T-cell (primary cell): ENCODE measurements around the gene OR1S1. TPM values are rescaled to one million over a fixed set of nuclear protein-coding genes. Genes with fewer than 3 reads are reported as not detected.

Source experiments
- ATAC-seq, 4 experiments: fragments of 200-7000 bp in 3 of 4; fragments of 150-1000 bp in 1 of 4; cut with Tn5 transposase; replicated peaks in 1 of 4; 1 replicate in 3 of 4; 2 replicates in 1 of 4; pipeline ENCODE4 v1.10.0; 2021; ENCODE audit warnings: moderate library complexity in 3 of 4, mild to moderate bottlenecking in 2 of 4, moderate number of reproducible peaks in 1 of 4
- CTCF ChIA-PET, 2 donors: fragments of 300-600 bp; sonication (Branson Sonifier 250); formaldehyde crosslinking; loops; one replicate each; lab custom pipeline; 2022; ENCODE audit warnings: antibody characterized with exemption in 2 of 2; lab: Charles Lee
- POLR2A ChIA-PET, 2 donors: fragments of 300-600 bp; sonication (Branson Sonifier 250); formaldehyde crosslinking; loops; one replicate each; lab custom pipeline; 2022; ENCODE audit warnings: antibody characterized with exemption in 2 of 2; lab: Charles Lee
- DNase-seq, 35 experiments: peaks; one replicate each; pipeline versions ENCODE4 v3.0.0 to v3.0.0-alpha.2; 2013 to 2023
- H3K27ac ChIP-seq: one replicate; pipeline ENCODE4 v1.5.1; 2013; ENCODE audit warnings: low read length
- H3K27me3 ChIP-seq, 2 experiments: replicated peaks in 1 of 2; 1 replicate in 1 of 2; 2 replicates in 1 of 2; pipeline versions ENCODE4 v1.6.1 to v1.7.0; 2013; ENCODE audit warnings: low read length in 1 of 2, mixed read lengths in 1 of 2; ENCODE audit not compliant: control insufficient read depth in 2 of 2, insufficient read depth in 2 of 2; ENCODE audit errors: extremely low read depth in 1 of 2
- H3K36me3 ChIP-seq, 2 donors: 1 replicate in 1 of 2; 2 replicates in 1 of 2; pipeline versions ENCODE4 v1.6.1 to v1.7.0; 2013; ENCODE audit warnings: low read length in 1 of 2; ENCODE audit not compliant: control insufficient read depth in 2 of 2, insufficient read depth in 1 of 2; ENCODE audit errors: extremely low read depth in 1 of 2
- H3K4me1 ChIP-seq, 2 experiments: 1 replicate in 1 of 2; 2 replicates in 1 of 2; pipeline versions ENCODE4 v1.6.1 to v1.7.0; 2013; ENCODE audit warnings: low read length in 2 of 2, mixed read lengths in 1 of 2; ENCODE audit not compliant: insufficient read depth in 2 of 2, control insufficient read depth in 1 of 2; ENCODE audit errors: extremely low read depth in 1 of 2
- H3K4me3 ChIP-seq, 2 donors: 1 replicate in 1 of 2; 2 replicates in 1 of 2; pipeline versions ENCODE4 v1.5.1 to v1.7.0; 2013; ENCODE audit warnings: mild to moderate bottlenecking in 2 of 2, low read length in 1 of 2, moderate library complexity in 1 of 2; ENCODE audit not compliant: control insufficient read depth in 1 of 2; ENCODE audit errors: extremely low read depth in 1 of 2
- H3K9me3 ChIP-seq: 2 replicates; pipeline ENCODE4 v1.7.0; 2013
- H3K27ac Mint-ChIP-seq, 2 donors: one replicate each; pipeline ENCODE4 v1.8.0; 2020 to 2021; ENCODE audit warnings: mild to moderate bottlenecking in 2 of 2, mixed read lengths in 2 of 2
- H3K27me3 Mint-ChIP-seq, 2 donors: one replicate each; pipeline ENCODE4 v1.8.0; 2021 to 2022; ENCODE audit warnings: mixed read lengths in 2 of 2
- H3K36me3 Mint-ChIP-seq: one replicate; pipeline ENCODE4 v1.8.0; 2021; ENCODE audit warnings: mixed read lengths
- H3K4me1 Mint-ChIP-seq, 3 donors: one replicate each; pipeline ENCODE4 v1.8.0; 2020 to 2022; ENCODE audit warnings: mixed read lengths in 3 of 3, mild to moderate bottlenecking in 1 of 3
- H3K4me3 Mint-ChIP-seq, 3 donors: one replicate each; pipeline ENCODE4 v1.8.0; 2020 to 2022; ENCODE audit warnings: mild to moderate bottlenecking in 3 of 3, mixed read lengths in 3 of 3, moderate library complexity in 3 of 3
- H3K9me3 Mint-ChIP-seq, 3 donors: one replicate each; pipeline ENCODE4 v1.8.0; 2020 to 2022; ENCODE audit warnings: mixed read lengths in 3 of 3
- WGBS: methylation state at CpG from one replicate; pipeline ENCODE4 v1.1.5; 2013; ENCODE audit warnings: missing lambda C conversion rate; ENCODE audit not compliant: insufficient coverage; 5-methylcytosine and 5-hydroxymethylcytosine counted together
- total RNA-seq, 35 experiments: library from RNA in 6 of 35; stranded (reverse) in 6 of 35; fragments of 120-200 nt in 1 of 35; gene quantifications; one replicate each; pipeline versions ENCODE4 v1.2.1 to v1.2.4 and lab custom pipeline; 2013 to 2026

OR1S1 gene
- total RNA-seq, 5 donors from 2014 or later (not counting 1 experiment from before 2014, with no cell fraction given), result not detected

DNA sequence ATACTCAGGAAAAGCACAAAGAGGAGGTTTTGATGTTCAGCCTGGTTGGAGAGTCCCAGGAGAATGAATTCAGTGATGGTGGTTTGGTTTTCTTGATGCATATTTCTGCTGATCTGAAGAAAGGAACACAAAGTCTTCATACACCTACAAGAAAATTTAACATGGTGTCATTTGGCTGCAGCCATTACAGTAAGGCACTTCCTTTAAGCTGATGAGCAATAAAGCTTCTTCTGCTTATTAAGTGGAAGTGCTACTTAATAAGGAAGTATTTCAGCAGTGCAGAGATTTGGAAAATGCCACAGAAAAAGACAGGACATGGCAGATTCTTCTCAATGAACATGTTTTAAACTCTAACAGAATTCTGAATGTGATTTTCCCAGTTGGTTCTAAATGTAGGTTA lies 8.5 kb upstream of the OR1S1 start, which contains the start of gene OR1S2:
TSS of gene OR1S2 (minus strand) at position 101 of the 400 bp plus-strand sequence. CDS start at position 101, 0 bp downstream.
- H3K36me3 ChIP-seq, result no peaks in the 10 kb centered on the region

GRCh38 chr11:58216476-58216875 lies 4.0 kb downstream of the OR1S1 start:
- DNase-seq (no peak), ATAC-seq (no peak)
- Histone ChIP-seq H3K27ac (no peak overlapping the region), H3K4me1 (no peaks in the 10 kb centered on the region), H3K4me3 (no peak overlapping the region), H3K27me3 (no peaks in the 10 kb centered on the region), H3K36me3 (no peaks in the 10 kb centered on the region), H3K9me3 (no peaks in the 10 kb centered on the region)
- ChIA-PET CTCF (no interaction called here), POLR2A (no interaction called here)
- H3K27me3 Mint-ChIP-seq, result peaks cover 6 to 20% of the 10 kb centered on the region in 2 donors
- no peaks in the 10 kb centered on the region for H3K4me1 Mint-ChIP-seq
- no peak overlapping the region for H3K4me3 Mint-ChIP-seq
- H3K9me3 Mint-ChIP-seq, result no peaks in the 10 kb centered on the region
- no peak overlapping the region for H3K27ac Mint-ChIP-seq
- no peaks in the 10 kb centered on the region for H3K36me3 Mint-ChIP-seq

More for the DNA sequence above, 8.5 kb upstream of the OR1S1 start, which contains the start of gene OR1S2:
- H3K4me3 Mint-ChIP-seq, result no peak within 1 kb of the TSS
- H3K9me3 Mint-ChIP-seq, result peaks cover 0 to 7% (median 1%) of the 10 kb centered on the region in 3 donors
- peaks cover 12 to 36% of the 10 kb centered on the region in 2 donors for H3K27me3 Mint-ChIP-seq
- Histone ChIP-seq H3K27ac (no peak within 1 kb of the TSS), H3K9me3 (no peaks in the 10 kb centered on the region), H3K4me3 (no peak within 1 kb of the TSS), H3K4me1 (no peaks in the 10 kb centered on the region), H3K27me3 (no peaks in the 10 kb centered on the region)
- DNase-seq (no peak), ATAC-seq (no peak)
- no peak within 1 kb of the TSS for H3K27ac Mint-ChIP-seq
- H3K4me1 Mint-ChIP-seq, result no peaks in the 10 kb centered on the region
- H3K36me3 Mint-ChIP-seq, result no peaks in the 10 kb centered on the region
- ChIA-PET POLR2A (no interaction called here), CTCF (no interaction called here)

GRCh38 chr11:58222721-58223120 lies 10.2 kb downstream of the OR1S1 start:
- H3K36me3 ChIP-seq, result no peaks in the 10 kb centered on the region
- no peak overlapping the region for H3K27ac ChIP-seq
- Mint-ChIP-seq H3K27ac (no peak overlapping the region), H3K4me3 (no peak overlapping the region), H3K27me3 (peaks cover 2 to 6% of the 10 kb centered on the region in 2 donors), H3K36me3 (no peaks in the 10 kb centered on the region), H3K9me3 (no peaks in the 10 kb centered on the region), H3K4me1 (no peaks in the 10 kb centered on the region)
- ChIA-PET POLR2A (no interaction called here), CTCF (no interaction called here)
- no peaks in the 10 kb centered on the region for H3K9me3 ChIP-seq
- DNase-seq, result no peak
- no peak overlapping the region for H3K4me3 ChIP-seq
- no peak for ATAC-seq
- WGBS, result 90% methylated on average over 2 of the region's 7 CpGs
- H3K4me1 ChIP-seq, result no peaks in the 10 kb centered on the region
- H3K27me3 ChIP-seq, result no peaks in the 10 kb centered on the region

- Mint-ChIP-seq H3K4me1 (no peaks in the 10 kb centered on the region), H3K4me3 (no peak overlapping the region), H3K27me3 (peaks cover 2 to 14% of the 10 kb centered on the region in 2 donors), H3K27ac (no peak overlapping the region), H3K36me3 (no peaks in the 10 kb centered on the region), H3K9me3 (no peaks in the 10 kb centered on the region)
- no peak for DNase-seq
- WGBS, result 89% methylated on average over 28 of the region's 32 CpGs
- Histone ChIP-seq H3K9me3 (no peaks in the 10 kb centered on the region), H3K27me3 (peaks cover 0 to 6% of the 10 kb centered on the region in 2 experiments), H3K36me3 (no peaks in the 10 kb centered on the region), H3K4me1 (no peaks in the 10 kb centered on the region), H3K27ac (no peak overlapping the region), H3K4me3 (no peak overlapping the region)
- ChIA-PET CTCF (no interaction called here), POLR2A (no interaction called here)
- no peak for ATAC-seq
Observed at GRCh38 chr11:58227956-58228615, 15.6 kb downstream of the OR1S1 start.

DNA sequence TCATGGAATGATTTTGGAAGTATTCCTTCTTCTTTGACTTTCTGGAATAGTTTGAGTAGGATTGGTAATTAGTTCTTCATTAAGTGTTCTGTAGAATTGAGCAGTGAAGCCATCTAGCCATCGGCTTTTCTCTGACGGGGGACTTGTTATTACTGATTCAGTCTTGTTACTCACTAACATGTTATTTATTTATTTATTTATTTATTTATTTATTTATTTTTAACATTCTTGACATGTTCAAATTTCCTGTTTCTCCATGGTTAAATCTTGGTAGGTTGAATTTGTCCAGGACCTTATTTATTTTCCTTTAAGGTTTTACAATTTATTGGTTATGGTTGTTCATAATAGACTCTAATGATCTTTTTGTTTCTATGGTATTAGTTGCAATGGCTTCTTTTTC lies 31.4 kb downstream of the OR1S1 start:
- H3K4me1 Mint-ChIP-seq, result no peaks in the 10 kb centered on the region
- no peak overlapping the region for H3K4me3 Mint-ChIP-seq
- H3K27me3 Mint-ChIP-seq, result peaks cover 7 to 29% of the 10 kb centered on the region in 2 donors
- WGBS, result no CpG with 5 or more reads among the region's 2 CpGs
- H3K27ac ChIP-seq, result no peak overlapping the region
- H3K9me3 ChIP-seq, result no peaks in the 10 kb centered on the region
- no peak for DNase-seq
- H3K9me3 Mint-ChIP-seq, result peaks cover 9 to 27% (median 17%) of the 10 kb centered on the region in 3 donors
- ChIA-PET CTCF (no interaction called here), POLR2A (no interaction called here)
- no peaks in the 10 kb centered on the region for H3K36me3 ChIP-seq
- no peaks in the 10 kb centered on the region for H3K4me1 ChIP-seq
- no peaks in the 10 kb centered on the region for H3K27me3 ChIP-seq
- no peak overlapping the region for H3K27ac Mint-ChIP-seq
- no peaks in the 10 kb centered on the region for H3K36me3 Mint-ChIP-seq
- no peak for ATAC-seq
- no peak overlapping the region for H3K4me3 ChIP-seq

- ATAC-seq, result no peak
- Mint-ChIP-seq H3K27me3 (peaks cover 0 to 18% of the 10 kb centered on the region in 2 donors), H3K36me3 (no peaks in the 10 kb centered on the region), H3K4me1 (no peaks in the 10 kb centered on the region), H3K9me3 (peaks cover 13 to 25% (median 21%) of the 10 kb centered on the region in 3 donors), H3K4me3 (no peak overlapping the region), H3K27ac (no peak overlapping the region)
- DNase-seq, result no peak
- no peaks in the 10 kb centered on the region for H3K36me3 ChIP-seq
- WGBS, result no CpG with 5 or more reads among the region's 1 CpG
- POLR2A ChIA-PET, result no interaction called here
- H3K4me1 ChIP-seq, result no peaks in the 10 kb centered on the region
- H3K4me3 ChIP-seq, result no peak overlapping the region
- no peak overlapping the region for H3K27ac ChIP-seq
- no peaks in the 10 kb centered on the region for H3K27me3 ChIP-seq
- CTCF ChIA-PET, result no interaction called here
- no peaks in the 10 kb centered on the region for H3K9me3 ChIP-seq
Observed at GRCh38 chr11:58254936-58255335, 42.4 kb downstream of the OR1S1 start.
